GM12878 (cell line): Measurements from ENCODE around the gene CD38. TPM values are rescaled to one million over a fixed set of nuclear protein-coding genes. Genes with fewer than 3 reads are reported as not detected.

ENCODE experiments used
- EZH2 ChIP-seq: IDR thresholded peaks from 2 replicates; pipeline ENCODE4 v1.6.1; 2012; ENCODE audit warnings: low read depth, mild to moderate bottlenecking, control low read depth, inconsistent platforms, low read length, borderline replicate concordance; ENCODE audit not compliant: control insufficient read depth
- HCFC1 ChIP-seq: fragments of 150-350 bp; IDR thresholded peaks from 2 replicates; pipeline ENCODE4 v1.6.1; 2014; ENCODE audit warnings: low read length
- KAT2A ChIP-seq: conservative IDR thresholded peaks from 2 replicates; pipeline ENCODE4 v1.6.1; 2011; ENCODE audit warnings: low read depth, low read length; ENCODE audit not compliant: control insufficient read depth
- NFYA ChIP-seq: IDR thresholded peaks from 2 replicates; pipeline ENCODE4 v1.6.1; 2011; ENCODE audit warnings: low read depth, mild to moderate bottlenecking, low read length, improper control_type of control experiment, borderline replicate concordance
- YBX1 ChIP-seq: fragments of 450-650 bp; IDR thresholded peaks from 2 replicates; pipeline ENCODE4 v1.6.1; 2016; ENCODE audit warnings: antibody characterized with exemption
- ZNF384 ChIP-seq: IDR thresholded peaks from 2 replicates; pipeline ENCODE4 v1.6.1; 2012; ENCODE audit warnings: low read depth, mild to moderate bottlenecking, low read length, improper control_type of control experiment, borderline replicate concordance
- polyA plus RNA-seq, 11 experiments: library from polyadenylated mRNA; depleted of rRNA in 4 of 11; unstranded in 6 of 11; stranded (reverse) in 5 of 11; fragments of >200 nt; fragmentation: Nextera tagmentation in 4 of 11; fragmentation: Illumina TruSeq in 1 of 11; extraction: Ambion mirVana in 4 of 11; extraction: Trizol in 1 of 11; gene quantifications; 1 replicate in 1 of 11; 2 replicates in 10 of 11; pipeline versions ENCODE4 v1.2.1 to v1.2.3, GENCODE V29; 2011 to 2016; ENCODE audit warnings: inconsistent platforms in 2 of 11, missing spikeins in 2 of 11, low read depth in 1 of 11
- total RNA-seq, 4 experiments: library from RNA; depleted of rRNA in 3 of 4; stranded (reverse); fragments of >200 nt in 3 of 4; fragmentation: Illumina TruSeq in 1 of 4; extraction: Trizol in 1 of 4; gene quantifications; 2 replicates each; pipeline versions ENCODE4 v1.2.1 to v1.2.3, GENCODE V29; 2013 to 2021
- TF ChIP-seq, protein P1 (sequence below): fragments of 450-650 bp; IDR thresholded peaks from 2 replicates; pipeline ENCODE4 v1.6.1; 2017; ENCODE audit warnings: mild to moderate bottlenecking, moderate library complexity

CD38 gene
- total and polyA plus RNA-seq, 10 of the 15 experiments (the other 5 are each of a cell fraction or from before 2014, with no cell fraction given) = 3.5 to 39.8 (median 12.7) TPM

GRCh38 chr4:15902746-15903145 is 124.6 kb downstream of the CD38 start (continued):
- no peak for TF ChIP-seq KAT2A
- TF ChIP-seq ZNF384 = no peak
- TF ChIP-seq YBX1 = no peak
- TF ChIP-seq EZH2 = no peak
- TF ChIP-seq NFYA = no peak
- no peak for TF ChIP-seq HCFC1
- TF ChIP-seq, protein P1, sequence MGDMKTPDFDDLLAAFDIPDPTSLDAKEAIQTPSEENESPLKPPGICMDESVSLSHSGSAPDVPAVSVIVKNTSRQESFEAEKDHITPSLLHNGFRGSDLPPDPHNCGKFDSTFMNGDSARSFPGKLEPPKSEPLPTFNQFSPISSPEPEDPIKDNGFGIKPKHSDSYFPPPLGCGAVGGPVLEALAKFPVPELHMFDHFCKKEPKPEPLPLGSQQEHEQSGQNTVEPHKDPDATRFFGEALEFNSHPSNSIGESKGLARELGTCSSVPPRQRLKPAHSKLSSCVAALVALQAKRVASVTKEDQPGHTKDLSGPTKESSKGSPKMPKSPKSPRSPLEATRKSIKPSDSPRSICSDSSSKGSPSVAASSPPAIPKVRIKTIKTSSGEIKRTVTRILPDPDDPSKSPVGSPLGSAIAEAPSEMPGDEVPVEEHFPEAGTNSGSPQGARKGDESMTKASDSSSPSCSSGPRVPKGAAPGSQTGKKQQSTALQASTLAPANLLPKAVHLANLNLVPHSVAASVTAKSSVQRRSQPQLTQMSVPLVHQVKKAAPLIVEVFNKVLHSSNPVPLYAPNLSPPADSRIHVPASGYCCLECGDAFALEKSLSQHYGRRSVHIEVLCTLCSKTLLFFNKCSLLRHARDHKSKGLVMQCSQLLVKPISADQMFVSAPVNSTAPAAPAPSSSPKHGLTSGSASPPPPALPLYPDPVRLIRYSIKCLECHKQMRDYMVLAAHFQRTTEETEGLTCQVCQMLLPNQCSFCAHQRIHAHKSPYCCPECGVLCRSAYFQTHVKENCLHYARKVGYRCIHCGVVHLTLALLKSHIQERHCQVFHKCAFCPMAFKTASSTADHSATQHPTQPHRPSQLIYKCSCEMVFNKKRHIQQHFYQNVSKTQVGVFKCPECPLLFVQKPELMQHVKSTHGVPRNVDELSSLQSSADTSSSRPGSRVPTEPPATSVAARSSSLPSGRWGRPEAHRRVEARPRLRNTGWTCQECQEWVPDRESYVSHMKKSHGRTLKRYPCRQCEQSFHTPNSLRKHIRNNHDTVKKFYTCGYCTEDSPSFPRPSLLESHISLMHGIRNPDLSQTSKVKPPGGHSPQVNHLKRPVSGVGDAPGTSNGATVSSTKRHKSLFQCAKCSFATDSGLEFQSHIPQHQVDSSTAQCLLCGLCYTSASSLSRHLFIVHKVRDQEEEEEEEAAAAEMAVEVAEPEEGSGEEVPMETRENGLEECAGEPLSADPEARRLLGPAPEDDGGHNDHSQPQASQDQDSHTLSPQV = no peak

Other genes with a start within 250 kb of the CD38 start
- gene FBXL5, start 123.0 kb upstream of the CD38 start, total RNA-seq (2014; rRNA removed) = 39.5 and 42.5 TPM in 2 replicates
- 34.7 and 36.7 TPM in 2 replicates for gene FBXL5, start 123.0 kb upstream of the CD38 start, total RNA-seq (2014; rRNA removed; fragmentation: Illumina TruSeq; extraction: Trizol)
- gene FBXL5, start 123.0 kb upstream of the CD38 start, total RNA-seq (2021) = 30.7 and 31.9 TPM in 2 replicates
- gene FBXL5, start 123.0 kb upstream of the CD38 start, polyA plus RNA-seq (2011; rRNA removed) = 46.2 and 69.1 TPM in 2 replicates
- 25.1 and 36.0 TPM in 2 replicates for gene FBXL5, start 123.0 kb upstream of the CD38 start, polyA plus RNA-seq (2014; fragmentation: Illumina TruSeq; extraction: Trizol)
- gene FBXL5, start 123.0 kb upstream of the CD38 start, polyA plus RNA-seq (2014; fragmentation: Nextera tagmentation; extraction: Ambion mirVana) = 10 to 100 TPM; 10.1 to 12.3 TPM
- 23.8 and 32.3 TPM in 2 replicates for gene FBXL5, start 123.0 kb upstream of the CD38 start, polyA plus RNA-seq (2014; rRNA removed)
- gene FBXL5, start 123.0 kb upstream of the CD38 start, polyA plus RNA-seq (2016; fragmentation: Nextera tagmentation; extraction: Ambion mirVana) = 10 to 100 TPM; 42.2 to 44.5 TPM
- gene FAM200B, start 96.5 kb upstream of the CD38 start, total RNA-seq (2014; rRNA removed) = 13.8 and 19.7 TPM in 2 replicates
- 21.2 and 26.6 TPM in 2 replicates for gene FAM200B, start 96.5 kb upstream of the CD38 start, total RNA-seq (2014; rRNA removed; fragmentation: Illumina TruSeq; extraction: Trizol)
- 14.9 and 15.9 TPM in 2 replicates for gene FAM200B, start 96.5 kb upstream of the CD38 start, total RNA-seq (2021)
- gene FAM200B, start 96.5 kb upstream of the CD38 start, polyA plus RNA-seq (2011; rRNA removed) = 14.2 and 20.3 TPM in 2 replicates
- 36.4 and 37.1 TPM in 2 replicates for gene FAM200B, start 96.5 kb upstream of the CD38 start, polyA plus RNA-seq (2014; fragmentation: Illumina TruSeq; extraction: Trizol)
- gene FAM200B, start 96.5 kb upstream of the CD38 start, polyA plus RNA-seq (2014; fragmentation: Nextera tagmentation; extraction: Ambion mirVana) = 10 to 100 TPM; 24.4 to 27.0 TPM
- gene FAM200B, start 96.5 kb upstream of the CD38 start, polyA plus RNA-seq (2014; rRNA removed) = 20.1 and 22.1 TPM in 2 replicates
- 10 to 100 TPM; 42.2 to 48.5 TPM for gene FAM200B, start 96.5 kb upstream of the CD38 start, polyA plus RNA-seq (2016; fragmentation: Nextera tagmentation; extraction: Ambion mirVana)
- gene BST1, start 75.3 kb upstream of the CD38 start, total RNA-seq (2014; rRNA removed) = 0.11 TPM in 1 of 2 replicates, not detected in the other
- gene BST1, start 75.3 kb upstream of the CD38 start, total RNA-seq (2014; rRNA removed; fragmentation: Illumina TruSeq; extraction: Trizol) = 0.31 TPM in 1 of 2 replicates, not detected in the other
- 0.31 and 0.32 TPM in 2 replicates for gene BST1, start 75.3 kb upstream of the CD38 start, total RNA-seq (2021)
- 0.04 TPM in 1 of 2 replicates, not detected in the other for gene BST1, start 75.3 kb upstream of the CD38 start, polyA plus RNA-seq (2011; rRNA removed)
- 0.25 TPM in 1 of 2 replicates, not detected in the other for gene BST1, start 75.3 kb upstream of the CD38 start, polyA plus RNA-seq (2014; fragmentation: Illumina TruSeq; extraction: Trizol)
- under 1 TPM; 0.09 to 0.10 TPM for gene BST1, start 75.3 kb upstream of the CD38 start, polyA plus RNA-seq (2014; fragmentation: Nextera tagmentation; extraction: Ambion mirVana)
- gene BST1, start 75.3 kb upstream of the CD38 start, polyA plus RNA-seq (2014; rRNA removed) = 0.08 TPM in 1 of 2 replicates, not detected in the other
- under 1 TPM; 0.11 to 0.42 TPM for gene BST1, start 75.3 kb upstream of the CD38 start, polyA plus RNA-seq (2016; fragmentation: Nextera tagmentation; extraction: Ambion mirVana)
- not detected in 2 replicates for gene FGFBP1, start 160.4 kb downstream of the CD38 start, total RNA-seq (2014; rRNA removed)
- gene FGFBP1, start 160.4 kb downstream of the CD38 start, total RNA-seq (2014; rRNA removed; fragmentation: Illumina TruSeq; extraction: Trizol) = 0.09 TPM in 1 of 2 replicates, not detected in the other
- gene FGFBP1, start 160.4 kb downstream of the CD38 start, total RNA-seq (2021) = not detected in 2 replicates
- gene FGFBP1, start 160.4 kb downstream of the CD38 start, polyA plus RNA-seq (2011; rRNA removed) = 0.11 TPM in 1 of 2 replicates, not detected in the other
- not detected in 2 replicates for gene FGFBP1, start 160.4 kb downstream of the CD38 start, polyA plus RNA-seq (2014; fragmentation: Illumina TruSeq; extraction: Trizol)
- under 1 TPM in 1 of 2 experiments, not detected in 1; 0.09 TPM for gene FGFBP1, start 160.4 kb downstream of the CD38 start, polyA plus RNA-seq (2014; fragmentation: Nextera tagmentation; extraction: Ambion mirVana)
- not detected in 2 replicates for gene FGFBP1, start 160.4 kb downstream of the CD38 start, polyA plus RNA-seq (2014; rRNA removed)
- not detected for gene FGFBP1, start 160.4 kb downstream of the CD38 start, polyA plus RNA-seq (2016; fragmentation: Nextera tagmentation; extraction: Ambion mirVana)
- not detected in 2 replicates for gene FGFBP2, start 184.8 kb downstream of the CD38 start, total RNA-seq (2014; rRNA removed)
- not detected in 2 replicates for gene FGFBP2, start 184.8 kb downstream of the CD38 start, total RNA-seq (2014; rRNA removed; fragmentation: Illumina TruSeq; extraction: Trizol)
- not detected in 2 replicates for gene FGFBP2, start 184.8 kb downstream of the CD38 start, total RNA-seq (2021)
- 0.23 and 0.46 TPM in 2 replicates for gene FGFBP2, start 184.8 kb downstream of the CD38 start, polyA plus RNA-seq (2011; rRNA removed)
- gene FGFBP2, start 184.8 kb downstream of the CD38 start, polyA plus RNA-seq (2014; fragmentation: Illumina TruSeq; extraction: Trizol) = not detected in 2 replicates
- gene FGFBP2, start 184.8 kb downstream of the CD38 start, polyA plus RNA-seq (2014; fragmentation: Nextera tagmentation; extraction: Ambion mirVana) = not detected
- gene FGFBP2, start 184.8 kb downstream of the CD38 start, polyA plus RNA-seq (2014; rRNA removed) = 0.11 TPM in 1 of 2 replicates, not detected in the other
- gene FGFBP2, start 184.8 kb downstream of the CD38 start, polyA plus RNA-seq (2016; fragmentation: Nextera tagmentation; extraction: Ambion mirVana) = not detected